Stimulated activated CD4-positive, alpha-beta T cell treated with anti-CD3 and anti-CD28 coated beads, Interleukin-4, amount 100 ng/mL, for 48 hours (primary cell): ENCODE results near the gene PARL.
"Not testable (repeated sequence)": the region's sequence is repeated elsewhere in the genome, so short reads cannot be mapped to it uniquely, and the experiment has no call there.

ENCODE experiments used
- DNase-seq, 2 donors: peaks; one replicate each; pipeline ENCODE4 v3.0.0-alpha.2; 2020; ENCODE audit warnings: low read depth in 2 of 2

PARL gene

DNA sequence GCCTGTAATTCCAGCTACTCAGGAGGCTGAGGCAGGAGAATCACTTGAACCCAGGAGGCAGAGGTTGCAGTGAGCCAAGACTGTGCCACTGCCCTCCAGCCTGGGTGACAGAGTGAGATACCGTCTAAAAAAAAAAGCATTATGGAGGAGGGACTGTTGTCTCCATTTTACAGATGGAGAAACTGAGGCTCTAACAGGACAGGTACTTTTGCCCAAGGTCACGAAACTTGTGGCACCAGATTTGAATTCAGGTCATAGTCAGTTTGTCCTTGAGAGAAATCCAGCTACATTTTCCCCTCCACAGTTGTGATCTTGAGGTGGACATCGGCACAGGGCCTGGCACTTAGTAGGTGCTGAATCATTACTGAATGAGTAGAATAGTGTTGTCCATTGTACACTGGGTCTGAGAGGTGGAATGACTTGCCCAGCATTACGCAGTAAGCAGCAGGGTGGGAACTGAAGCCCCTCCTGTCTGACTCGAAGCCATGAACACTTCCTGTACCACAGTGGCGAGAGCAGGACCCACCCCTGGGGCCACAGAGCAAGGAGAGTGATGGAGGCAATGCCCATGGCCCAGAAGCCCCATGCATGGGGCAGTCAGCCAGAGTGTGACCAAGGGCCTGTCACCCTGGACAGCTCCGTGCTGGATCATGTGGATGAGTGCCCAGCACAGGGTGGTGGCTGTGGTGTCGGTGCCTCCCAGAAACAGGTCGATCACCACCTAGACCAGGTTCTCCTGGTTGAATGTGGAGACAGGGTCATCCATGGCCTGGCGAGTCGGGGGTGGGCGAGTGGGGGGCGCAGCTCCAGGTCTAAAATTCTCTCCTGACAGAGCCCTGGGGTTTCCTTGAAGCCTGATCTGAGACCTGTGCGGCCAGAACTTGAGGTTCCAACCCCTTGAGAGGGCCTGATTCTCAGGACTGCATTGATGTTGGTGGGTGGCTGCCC, 20.4 kb upstream of the PARL start:
- DNase-seq: no peak

DNA sequence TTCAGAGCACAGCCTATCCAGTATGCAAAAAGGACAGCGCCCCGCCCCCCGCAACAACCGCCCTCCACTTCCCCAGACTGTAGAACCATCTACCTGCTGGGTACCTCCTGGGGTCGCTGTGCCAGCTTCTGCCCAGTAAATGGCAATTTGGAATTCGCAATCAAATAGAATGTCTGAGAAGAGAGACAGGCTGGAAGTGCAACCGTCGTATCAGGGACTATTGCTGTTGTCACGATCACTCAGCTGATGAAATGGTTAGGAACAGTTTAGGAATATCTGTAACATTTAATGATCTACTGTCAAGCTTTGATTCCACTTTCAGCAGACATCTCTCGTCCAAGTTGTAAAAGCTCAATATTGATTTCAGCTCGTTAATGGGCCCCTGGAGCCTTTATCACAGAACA, 13.3 kb upstream of the PARL start:
- DNase-seq: no peak

DNA sequence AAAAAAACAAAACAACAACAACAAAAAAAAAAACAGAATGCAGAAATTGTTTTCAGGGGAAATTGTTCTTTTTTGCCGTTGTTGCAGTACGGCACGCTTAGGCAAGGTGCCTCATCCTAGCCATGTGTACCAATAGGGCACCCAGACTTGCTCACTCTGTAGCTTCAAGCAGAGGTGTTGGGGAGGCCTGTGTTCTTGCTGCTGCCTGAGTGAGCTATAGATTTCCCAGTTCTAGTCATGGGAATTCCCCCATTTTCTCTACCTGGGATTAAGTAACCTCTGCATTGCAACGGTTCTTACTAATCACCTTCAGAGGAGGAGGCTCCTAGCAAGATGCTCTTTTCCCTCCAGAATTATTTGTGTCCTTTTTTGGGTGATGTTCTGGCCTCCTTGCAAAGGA, 12.9 kb upstream of the PARL start:
- no peak for DNase-seq

DNA sequence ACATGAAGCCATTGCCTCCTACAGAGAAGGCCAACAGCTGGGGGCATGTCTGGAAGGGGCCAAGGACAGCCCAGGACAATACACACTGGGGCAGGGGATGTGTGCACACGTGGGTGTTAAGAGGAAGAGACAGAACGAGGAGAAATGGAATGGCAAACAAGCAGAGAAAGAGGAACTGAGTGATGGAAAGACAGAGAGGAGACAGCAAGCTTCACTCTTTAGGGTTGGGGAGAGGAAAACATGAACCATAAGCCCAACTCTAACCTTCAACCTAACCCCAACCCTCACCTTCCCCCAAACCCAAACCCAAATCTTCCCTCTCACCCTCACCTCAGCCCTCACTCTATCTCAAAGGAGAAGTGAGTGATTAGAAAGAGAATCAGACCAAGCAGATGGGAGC, 11.9 kb upstream of the PARL start:
- DNase-seq: no peak

DNA sequence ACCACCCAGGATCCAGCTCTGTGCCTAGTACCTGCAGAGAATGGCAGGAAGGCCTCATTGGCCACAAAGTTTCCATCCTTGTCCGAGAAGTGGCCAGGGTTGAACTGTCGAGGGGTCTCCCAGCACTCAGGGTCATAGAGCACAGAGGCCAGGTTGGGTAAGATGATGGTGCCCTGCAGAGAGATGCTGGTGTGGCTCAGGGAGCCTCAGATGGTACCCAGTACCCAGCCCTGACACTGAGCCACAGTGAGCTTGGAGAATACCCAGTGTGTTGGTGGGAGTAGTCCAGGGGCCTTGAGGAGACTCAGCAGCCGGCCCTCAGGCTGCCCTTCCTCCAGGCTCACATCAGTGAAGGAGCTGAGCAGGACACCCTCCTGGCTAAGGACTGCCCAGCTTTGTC, 11.5 kb upstream of the PARL start:
- no peak for DNase-seq

DNA sequence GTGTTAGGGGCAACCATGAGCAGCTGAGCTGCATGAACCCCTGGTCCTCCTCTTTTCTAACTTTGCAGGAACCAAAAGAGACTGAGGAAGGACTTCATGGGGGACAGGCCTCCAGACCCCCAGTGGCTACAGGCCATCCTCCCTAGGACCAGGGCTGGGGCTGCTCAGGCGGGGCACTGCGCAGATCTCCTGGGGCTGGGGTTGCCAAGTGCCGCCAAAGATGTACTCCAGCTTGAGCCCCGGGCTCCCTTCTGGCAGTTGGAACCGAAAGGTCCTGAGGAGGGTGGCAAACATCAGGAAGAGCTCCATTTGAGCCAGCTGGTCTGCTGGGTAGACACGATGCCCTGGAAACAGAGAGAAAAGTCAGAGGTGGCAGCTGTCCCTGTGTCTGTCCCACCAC, 11.1 kb upstream of the PARL start:
- DNase-seq: no peak

DNA sequence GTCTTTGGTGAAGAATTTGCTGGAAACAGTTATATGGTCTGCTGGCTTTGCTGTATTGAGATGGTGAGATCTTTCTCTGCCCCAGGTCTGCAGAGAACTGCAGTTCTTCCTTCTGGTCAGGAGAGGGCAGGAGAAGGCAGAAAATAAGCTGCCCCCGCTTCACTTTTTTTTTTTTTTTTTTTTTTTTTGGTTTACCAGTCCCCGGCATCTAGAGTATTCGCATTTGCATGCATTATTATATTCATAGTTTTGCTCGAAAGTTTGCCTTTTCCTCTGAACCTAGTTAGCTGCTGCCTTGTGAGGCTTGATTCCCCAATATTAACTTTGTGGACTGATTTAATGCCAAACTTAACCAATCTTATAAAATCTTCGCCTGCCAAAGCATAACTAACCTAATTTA, 10.6 kb upstream of the PARL start:
- DNase-seq: peak in 1 of 2 donors; percentile 11

DNA sequence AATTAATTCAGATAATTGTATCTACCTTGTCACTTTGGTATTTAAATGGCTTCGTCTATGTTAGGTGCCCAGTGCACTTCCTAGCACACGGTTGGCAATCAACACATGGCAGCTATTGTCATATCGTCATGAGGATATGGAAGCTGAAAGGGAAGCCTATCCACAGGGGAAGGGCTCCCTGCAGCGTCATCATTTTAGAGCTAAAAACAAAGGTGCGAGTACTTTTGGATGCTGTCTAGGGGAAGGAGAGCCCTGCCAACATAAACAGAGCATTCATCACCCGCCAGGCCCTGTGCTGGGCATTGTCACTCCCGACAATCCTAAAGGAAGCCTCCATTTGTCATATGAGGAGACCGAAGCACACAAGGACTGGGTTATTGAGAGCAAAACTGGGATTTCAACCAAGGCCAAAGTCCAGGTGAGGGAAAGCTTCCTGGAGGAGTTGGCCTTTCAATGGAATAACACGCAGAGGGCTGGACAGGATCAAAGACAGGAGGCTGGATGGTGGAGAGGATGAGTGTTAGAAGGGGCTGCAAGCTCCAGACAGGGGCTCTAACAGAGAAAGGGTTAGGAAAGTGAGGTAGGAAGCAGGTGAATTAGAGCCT, 8.0 kb upstream of the PARL start:
- no peak for DNase-seq

DNA sequence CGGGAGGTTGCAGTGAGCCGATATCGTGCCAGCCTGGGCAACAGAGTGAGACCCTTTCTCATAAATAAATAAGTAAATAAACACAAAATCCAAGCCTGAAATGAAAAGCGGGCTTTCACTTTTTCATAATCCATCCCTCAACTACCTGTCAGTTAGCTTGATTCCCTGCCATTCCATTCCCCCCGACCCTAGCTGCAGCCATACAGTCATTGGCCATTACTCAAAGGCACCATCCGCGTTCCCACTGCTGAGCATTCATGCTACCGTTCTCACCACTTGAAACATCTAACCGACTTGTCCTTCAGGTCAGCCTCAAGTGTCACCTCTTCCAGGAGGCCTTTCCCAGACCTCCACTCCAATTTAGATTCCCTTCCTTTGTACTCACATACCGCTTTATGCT, 1.1 kb upstream of the PARL start:
- DNase-seq: no peak

DNA sequence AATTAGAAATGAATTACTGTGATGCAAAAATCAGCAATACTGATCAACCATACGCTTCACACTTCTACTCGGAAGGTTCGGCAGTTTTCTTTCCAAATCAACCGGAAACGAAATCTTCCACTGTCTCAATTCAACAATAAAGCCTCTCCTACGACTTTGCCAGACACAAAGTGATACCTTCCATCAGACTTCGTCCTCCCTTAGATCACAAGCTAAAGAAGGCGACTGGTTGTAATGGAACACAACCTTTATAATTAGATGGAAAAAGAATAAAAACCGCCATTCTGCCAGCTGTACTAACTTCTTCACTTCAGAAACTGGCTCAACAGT, 618 bp downstream of the PARL start:
- DNase-seq: no peak

DNA sequence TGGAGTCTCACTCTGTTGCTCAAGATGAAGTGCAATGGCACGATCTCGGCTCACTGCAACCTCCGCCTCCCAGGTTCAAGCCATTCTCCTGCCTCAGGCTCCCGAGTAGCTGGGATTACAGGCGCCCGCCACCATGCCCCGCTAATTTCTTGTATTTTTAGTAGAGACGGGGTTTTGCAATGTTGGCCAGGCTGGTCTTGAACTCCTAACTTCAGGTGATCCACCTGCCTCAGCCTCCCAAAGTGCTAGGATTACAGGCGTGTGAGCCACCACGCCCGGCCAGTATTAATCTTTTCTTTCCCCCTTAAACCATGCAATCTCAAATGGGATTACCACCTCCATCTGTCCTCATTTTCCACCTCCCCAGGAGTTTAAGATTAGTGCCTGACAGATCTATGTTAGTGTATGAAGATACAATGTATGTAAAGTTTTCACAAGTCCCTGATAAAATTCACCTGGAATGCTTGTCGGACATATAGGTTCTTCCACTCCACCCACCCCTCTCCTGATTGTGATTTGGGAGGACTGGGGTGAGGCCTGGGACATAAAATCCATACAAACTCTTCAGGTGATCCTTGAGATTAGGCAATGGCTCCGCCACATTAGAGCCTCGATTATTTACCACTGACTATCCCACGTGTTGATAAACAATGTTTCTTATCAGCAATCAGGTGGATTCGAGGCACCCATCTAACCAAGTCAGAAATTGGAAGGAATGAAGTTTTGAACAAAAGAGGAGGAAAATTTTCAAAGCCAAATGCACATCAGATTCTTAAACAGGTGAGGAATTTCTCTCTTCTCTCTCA, 1.2 kb downstream of the PARL start:
- DNase-seq: no peak

DNA sequence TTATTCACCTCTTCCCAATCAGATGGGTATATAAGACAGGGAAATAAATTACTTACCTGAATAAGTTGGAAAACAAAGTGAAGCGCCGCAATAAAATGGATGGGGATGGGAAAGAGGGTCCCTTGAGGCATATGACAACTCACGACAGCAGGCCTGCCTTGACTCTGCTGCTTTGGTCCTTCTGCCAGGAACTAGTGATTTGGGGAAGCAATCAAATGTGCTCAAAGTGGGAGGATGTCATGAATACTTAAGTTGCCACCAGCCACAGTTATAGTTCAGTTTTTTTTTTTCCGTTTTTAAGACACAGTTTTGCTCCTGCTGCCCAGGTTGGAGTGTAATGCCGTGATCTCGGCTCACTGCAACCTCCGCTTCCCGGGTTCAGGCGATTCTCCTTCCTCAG, 4.6 kb downstream of the PARL start:
- no peak for DNase-seq

DNA sequence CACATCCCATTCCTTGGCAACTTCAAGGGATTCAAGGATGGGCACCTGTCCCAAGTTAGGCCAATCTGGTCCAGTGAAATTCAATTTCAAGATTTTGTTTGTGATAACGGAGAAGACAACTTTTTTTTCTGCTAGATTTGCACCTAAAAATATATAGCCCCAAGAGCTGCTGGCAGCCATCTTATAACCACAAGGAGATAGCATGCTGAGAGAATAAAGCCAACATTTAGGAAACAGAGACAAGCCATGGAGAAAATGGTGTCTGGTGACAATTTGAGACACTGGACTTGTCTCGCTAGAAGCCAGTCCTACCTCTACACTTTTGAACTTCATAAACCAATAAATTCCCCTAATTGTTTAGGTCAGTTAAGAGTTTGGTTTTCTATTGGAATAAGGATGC, 5.4 kb downstream of the PARL start:
- no peak for DNase-seq

DNA sequence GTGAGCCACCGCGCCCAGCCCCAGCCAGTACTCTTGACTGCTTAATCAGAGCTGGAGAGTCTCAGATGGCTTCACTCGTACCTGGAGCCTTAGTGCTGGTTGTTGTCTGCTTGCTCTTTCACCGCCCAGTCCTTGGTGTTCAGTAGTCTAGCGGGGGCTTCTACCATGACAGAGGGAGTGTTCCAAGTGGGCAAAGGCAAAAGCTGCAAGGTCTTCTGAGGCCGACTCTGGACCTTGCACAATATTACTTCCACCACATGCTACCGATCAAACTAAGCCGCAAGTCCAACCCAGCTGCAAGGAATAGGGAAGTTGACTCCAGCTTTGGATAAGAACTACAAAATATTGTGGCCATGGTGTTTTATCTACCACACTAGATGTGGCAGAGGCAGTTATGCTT, 6.6 kb downstream of the PARL start:
- no peak for DNase-seq

DNA sequence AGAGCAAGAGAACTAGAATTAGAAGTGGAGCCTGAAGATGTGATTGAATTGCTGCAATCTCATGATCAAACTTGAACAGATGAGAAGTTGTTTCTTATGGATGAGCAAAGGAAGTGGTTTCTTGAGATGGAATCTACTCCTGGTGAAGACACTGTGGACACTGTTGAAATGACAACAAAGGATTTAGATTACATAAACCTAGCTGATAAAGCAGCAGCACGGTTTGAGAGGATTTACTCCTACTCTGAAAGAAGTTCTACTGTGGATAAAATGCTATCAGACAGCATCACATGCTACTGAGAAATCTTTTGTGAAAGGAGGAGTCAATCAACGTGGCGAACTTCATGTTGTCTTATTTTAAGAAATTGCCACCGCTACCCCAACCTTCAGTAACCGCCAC, 7.5 kb downstream of the PARL start:
- not testable (repeated sequence) for DNase-seq

DNA sequence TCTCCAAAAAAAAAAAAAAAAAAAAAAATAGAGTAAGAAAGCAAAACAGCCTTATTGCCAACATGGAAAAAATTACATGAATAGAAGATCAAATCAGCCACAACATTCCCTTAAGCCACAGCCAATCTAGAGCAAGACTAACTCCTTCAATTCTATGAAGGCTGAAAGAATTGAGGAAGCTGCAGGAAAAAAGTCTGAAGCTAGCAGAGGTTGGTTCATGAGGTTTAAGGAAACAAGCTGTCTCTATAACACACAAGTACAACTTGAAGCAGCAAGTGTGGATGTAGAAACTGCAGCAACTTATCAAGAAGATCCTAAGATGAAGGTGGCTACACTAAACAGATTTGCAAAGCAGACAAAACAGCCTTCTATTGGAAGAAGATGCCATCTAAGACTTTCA, 9.3 kb downstream of the PARL start:
- DNase-seq: no peak

DNA sequence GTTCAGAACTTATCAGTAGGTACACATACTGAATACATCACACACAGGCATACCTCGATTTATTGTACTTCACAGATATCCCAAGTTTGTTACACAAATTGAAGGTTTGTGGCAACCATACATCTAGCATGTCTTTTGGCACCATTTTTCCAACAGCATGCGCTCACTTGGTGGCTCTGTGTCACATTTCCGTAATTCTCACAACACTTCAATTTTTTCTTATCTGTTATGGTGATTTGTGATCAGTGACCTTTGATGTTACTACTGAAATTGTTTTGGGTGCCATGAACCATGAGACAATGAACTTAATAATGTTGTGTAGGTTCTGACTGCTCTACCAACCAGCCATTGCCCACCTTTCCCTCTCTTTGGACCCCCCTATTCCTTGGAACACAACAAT, 10.8 kb downstream of the PARL start:
- no peak for DNase-seq

DNA sequence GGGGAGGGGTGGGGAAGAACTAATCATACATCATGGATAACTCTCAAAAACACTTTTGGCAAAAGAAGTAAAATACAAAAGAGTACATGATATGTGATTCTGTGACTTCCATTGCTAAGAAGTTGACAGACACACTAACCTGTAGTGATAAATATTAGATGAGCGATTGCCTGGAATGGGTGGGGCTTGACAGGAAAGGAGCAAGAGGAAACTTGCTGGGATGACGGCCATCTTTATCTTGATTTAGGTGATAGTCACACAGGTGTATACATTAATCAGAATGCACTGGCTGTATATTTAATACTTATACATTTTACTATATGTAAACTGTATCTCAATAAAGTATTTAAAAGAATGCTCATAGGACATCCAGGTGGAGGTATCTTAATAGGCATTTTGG, 13.1 kb downstream of the PARL start:
- DNase-seq: no peak

DNA sequence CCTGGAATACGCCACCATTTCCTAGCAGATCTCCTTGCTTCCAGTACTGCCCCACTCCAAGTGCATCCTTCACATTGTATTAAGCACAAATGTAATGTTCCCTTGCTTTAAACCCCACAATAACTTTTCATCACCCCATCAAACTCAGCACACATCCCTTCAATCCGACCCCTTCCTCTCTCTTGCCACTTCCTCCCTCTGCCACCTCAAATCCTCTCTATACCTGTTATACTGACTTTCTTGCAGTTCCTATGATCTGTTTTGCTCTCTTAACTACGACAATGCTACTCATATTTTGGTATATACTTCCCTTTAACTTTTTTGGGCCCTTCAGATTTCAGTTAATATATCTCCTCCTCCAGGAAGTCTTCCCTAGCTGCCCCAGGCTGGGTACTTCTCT, 14.1 kb downstream of the PARL start:
- DNase-seq: no peak

DNA sequence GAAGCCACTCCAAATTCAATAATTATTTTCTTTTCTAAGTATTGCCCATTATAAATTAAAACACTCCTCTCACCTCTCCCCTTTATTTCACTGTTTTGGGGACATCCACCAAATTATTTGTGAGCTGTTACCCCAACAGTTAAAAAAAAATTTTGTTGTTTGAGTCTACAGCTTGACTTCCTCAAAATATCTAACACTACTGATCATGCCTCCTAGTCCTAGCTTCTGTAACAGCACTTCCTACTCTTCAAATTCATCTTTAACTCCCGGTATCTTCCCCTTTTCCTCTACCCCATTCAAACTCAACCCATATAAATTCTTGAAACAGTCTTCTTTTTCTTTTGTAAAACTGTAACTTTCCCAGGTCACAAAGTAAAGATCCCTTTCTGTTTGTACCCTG, 15.9 kb downstream of the PARL start:
- DNase-seq: no peak

DNA sequence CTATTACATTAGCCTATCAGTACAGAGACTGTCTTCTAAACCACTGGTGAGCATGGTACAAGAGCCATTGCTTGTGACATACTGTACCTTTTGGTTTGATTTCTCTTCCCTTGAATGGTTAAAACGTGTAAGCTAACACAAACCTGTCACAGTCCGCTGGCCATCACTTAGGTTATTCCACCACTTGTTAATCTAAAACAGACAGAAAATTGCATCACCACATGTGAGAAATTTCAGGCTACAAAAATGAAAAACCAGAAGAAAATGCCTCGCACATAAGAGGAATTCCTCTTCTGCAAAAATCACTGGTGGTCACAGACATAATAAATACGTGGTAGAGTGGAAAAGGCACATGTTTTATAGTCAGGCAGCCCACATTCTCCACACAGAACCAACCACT, 22.1 kb downstream of the PARL start:
- DNase-seq: no peak

DNA sequence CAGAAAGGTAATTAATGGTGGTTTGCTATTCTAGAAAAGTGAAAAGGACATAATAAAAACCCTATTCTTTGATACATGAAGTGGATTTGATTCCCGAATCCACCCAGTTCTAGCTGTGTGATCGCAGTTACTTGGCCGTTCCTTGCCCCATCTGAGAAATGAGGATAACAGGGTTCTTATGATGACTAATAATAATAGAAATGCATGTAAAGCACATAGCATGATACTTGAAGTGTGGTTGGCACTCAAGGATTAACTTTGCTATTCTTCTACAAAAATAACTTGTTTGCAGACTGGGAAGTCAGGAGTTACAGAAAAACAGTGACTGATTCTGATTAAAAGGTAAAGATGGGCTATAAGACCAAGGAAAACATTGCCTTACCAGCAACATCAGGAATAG, 26.8 kb downstream of the PARL start:
- no peak for DNase-seq
